DOHH2 (cell line): ENCODE measurements around the gene CARF.

Source experiments
- CTCF ChIP-seq: fragments of 200-600 bp; sonication (generic); IDR thresholded peaks from one replicate; pipeline ENCODE4 v1.5.1; 2014; ENCODE audit warnings: antibody characterized with exemption, mild to moderate bottlenecking, low read depth, low read length; ENCODE audit not compliant: poor library complexity, severe bottlenecking
- EZH2phosphoT487 ChIP-seq: fragments of 200-600 bp; sonication (generic); IDR thresholded peaks from 2 replicates; pipeline ENCODE4 v1.6.1; 2017; ENCODE audit warnings: borderline replicate concordance, mild to moderate bottlenecking, antibody characterized with exemption, low read length, moderate library complexity, mixed read lengths

GRCh38 chr2:203033395-203033794 is 121.3 kb downstream of the CARF start:
- TF ChIP-seq EZH2phosphoT487: no peak
- TF ChIP-seq CTCF: no peak
